GM12873 (cell line): ENCODE results near the gene TRHDE.

ENCODE experiments used
- CTCF ChIP-seq: IDR thresholded peaks from 2 replicates; pipeline ENCODE4 v1.5.1; 2012; ENCODE audit warnings: low read depth, mild to moderate bottlenecking, moderate library complexity, low read length, control low read depth; ENCODE audit not compliant: insufficient read depth; ENCODE audit errors: missing control alignments

Gene TRHDE

GRCh38 chr12:72511906-72512305, 239.7 kb downstream of the TRHDE start:
- no peak for TF ChIP-seq CTCF

DNA sequence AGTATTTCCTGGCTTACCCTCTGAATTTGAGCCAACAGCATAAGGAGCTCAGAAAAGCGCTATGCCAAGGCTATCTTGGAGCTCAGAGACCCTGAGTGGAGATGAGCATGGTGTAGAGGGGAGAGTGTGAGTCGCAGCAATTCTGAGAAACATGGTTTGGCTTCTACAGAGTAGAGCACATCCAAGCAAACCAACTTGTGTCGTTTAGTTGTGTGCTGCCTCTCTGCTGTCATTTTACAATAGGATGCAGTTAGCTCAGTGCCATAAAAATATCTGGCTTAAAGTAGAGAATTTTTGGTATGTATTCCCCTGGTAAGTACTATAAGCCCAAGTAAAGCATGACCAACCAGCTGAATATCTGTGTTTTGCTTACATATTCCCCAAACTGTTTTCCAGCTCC, 249.2 kb downstream of the TRHDE start:
- TF ChIP-seq CTCF: no peak

DNA sequence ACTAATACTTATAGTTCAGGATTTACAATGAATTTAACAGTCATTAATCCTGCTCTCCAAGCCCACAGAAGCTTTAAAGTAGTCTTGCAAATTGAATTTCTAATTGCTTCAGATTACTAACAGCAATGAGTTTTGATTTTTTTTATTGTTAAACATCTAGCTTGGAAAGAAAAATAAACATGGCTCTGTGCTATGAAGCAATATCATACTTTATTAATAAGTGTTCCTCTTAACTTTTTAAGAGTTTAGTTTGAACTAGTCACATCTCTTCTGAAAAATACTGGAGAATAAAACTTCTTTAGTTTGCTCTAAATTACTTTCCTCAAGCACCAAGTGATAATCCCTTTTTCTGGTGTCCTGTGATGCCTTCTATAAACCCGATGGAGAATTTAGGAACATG, 250.2 kb downstream of the TRHDE start:
- no peak for TF ChIP-seq CTCF

- TF ChIP-seq CTCF: no peak
These were observed 251.6 kb downstream of the TRHDE start for GRCh38 chr12:72523754-72524153.

DNA sequence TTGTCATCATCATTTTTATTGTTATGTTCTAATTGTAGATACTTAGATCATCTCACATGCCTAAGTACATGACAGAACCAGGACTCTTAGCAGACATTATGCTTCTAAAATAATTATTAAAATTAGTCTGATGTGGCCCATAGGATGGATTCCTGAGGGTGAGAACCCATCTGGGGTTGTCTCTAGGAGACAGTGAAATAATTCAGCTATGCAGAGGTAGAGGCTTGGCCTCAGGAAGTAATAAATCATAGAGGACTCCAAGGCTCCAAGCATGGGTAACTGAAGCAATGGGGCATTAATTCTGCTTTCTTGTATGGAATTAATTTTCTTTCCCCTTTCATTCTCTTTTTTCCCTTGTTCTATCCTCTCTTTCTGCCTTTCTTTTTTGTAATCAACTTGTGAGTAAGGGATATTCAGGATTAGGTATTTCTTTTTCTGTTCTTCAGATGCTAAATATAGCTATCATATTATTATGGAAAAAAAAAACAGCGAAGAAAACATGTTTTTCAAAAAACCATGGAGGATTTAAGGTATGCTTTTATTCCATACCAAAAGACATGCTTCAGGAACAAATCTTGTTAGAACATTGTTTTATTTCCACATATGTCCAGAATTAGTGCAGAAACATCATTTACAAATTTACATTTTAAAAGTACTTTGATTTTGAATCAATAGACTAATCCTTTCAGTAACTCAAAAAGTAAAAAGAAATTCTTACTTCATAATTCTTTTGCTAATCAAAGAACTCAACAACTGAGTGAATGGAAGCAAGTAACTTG, 263.2 kb downstream of the TRHDE start:
- TF ChIP-seq CTCF: no peak

DNA sequence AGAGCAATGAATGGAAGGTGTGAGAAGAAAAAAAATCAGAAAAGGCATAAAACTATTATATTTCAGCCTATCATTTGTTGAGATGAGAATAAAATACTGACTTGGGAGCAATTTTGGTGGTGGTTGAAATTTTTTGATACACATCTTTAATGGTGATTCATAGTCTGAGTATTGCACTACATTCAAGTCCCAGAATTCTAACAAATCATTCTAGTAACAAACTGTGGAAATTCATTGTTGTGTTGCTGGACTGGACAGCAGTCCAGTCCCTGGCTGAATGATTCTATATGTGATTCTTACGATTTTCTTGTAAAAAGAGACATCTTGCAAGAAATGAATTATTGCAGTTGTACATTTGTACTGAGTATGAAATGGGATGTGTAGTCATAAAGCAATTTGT, 268.6 kb downstream of the TRHDE start:
- TF ChIP-seq CTCF: no peak

DNA sequence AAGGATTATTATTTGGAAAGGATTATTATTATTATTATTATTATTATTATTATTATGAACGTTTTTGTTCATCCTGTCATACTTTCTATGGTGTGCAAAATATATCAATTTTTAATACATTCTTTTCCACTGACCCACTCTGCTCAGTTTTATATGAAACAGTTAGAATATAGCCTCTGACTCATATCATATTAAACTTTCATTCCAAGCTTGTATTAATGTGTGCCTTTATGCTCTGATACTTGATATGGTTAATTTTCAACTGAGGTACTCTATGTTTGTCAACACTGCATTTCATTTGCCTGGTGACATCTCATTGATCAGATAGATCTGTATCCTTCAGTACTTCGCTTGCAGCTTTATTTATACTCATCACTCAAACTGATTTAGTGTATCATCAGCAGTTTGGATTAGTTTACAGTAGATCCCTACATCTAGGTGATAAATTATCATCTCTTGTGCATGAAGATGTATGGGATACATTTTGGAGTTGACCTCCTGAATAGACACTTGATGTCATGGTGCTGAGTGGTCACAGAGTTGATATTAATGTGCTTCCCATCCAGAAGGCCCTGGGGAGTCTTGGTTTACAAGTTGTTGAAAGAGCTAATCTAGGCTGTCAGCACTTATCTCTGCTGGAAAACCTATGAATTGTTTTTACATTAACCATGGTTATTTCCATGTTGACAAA, 271.8 kb downstream of the TRHDE start:
- TF ChIP-seq CTCF: no peak
